HG02870 (cell line): ENCODE measurements around the gene MS4A3.
"Not testable (repeated sequence)": the region's sequence is repeated elsewhere in the genome, so short reads cannot be mapped to it uniquely, and the experiment has no call there.

Source experiments
- ATAC-seq: cut with Tn5 transposase; IDR thresholded peaks from one replicate; pipeline ENCODE4 v1.9.1; 2021; ENCODE audit warnings: mild to moderate bottlenecking, moderate library complexity; ENCODE audit not compliant: unreplicated experiment

MS4A3 gene, protein sequence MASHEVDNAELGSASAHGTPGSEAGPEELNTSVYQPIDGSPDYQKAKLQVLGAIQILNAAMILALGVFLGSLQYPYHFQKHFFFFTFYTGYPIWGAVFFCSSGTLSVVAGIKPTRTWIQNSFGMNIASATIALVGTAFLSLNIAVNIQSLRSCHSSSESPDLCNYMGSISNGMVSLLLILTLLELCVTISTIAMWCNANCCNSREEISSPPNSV

DNA sequence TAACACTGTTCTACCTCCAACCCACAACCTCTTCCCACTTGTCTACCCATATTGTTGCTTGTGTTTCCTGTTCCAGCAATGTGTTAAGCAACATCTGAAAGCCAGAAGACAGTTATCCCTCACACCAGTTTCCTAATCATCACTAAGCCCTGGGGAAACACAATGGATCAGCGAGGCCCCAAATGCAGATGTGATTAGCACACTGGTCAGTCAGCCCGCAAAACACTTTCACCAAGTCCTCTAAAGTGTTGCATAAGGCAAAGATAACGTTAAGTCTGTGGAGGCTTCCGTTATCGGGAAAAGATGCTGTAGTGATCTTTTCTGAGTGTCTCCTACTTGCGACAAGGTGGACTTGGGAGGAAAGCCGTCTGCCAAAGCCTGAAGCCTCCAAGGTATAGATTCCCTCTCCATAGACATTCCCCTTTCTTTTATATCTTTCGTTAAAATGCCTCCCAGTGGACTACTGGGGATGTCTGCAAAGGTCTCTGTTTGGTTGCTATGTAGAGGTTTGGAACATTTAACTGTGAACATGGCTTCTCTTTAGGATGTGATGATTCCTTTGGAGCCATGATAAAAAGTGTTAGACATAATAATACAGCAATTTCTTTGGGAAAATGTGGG lies at the start of gene MS4A3:
MS4A3 (plus strand) TSS at position 317 of the 621 bp plus-strand sequence. CDS start 4,496 bp downstream, outside the sequence.
- ATAC-seq = no peak

DNA sequence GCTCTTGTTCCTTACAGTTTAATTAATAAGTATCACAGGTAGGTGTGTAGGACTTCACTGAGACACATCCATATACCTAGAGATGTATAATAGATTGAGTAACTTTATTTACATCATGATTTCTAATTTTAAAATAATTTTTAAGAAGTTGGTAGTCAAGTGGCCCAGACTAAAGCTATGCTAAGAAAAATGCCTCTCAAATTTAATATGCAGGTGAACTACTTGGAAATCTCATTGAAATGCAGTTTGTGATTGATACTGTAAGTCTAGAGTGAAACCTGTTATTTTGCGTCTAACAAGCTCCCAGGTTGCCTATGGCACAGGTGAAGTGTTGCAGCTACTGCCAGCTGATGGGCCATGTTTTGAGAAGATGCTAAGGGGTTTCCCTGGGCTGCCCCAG lies 39.6 kb upstream of the MS4A3 start, which contains the start of gene OOSP4B:
OOSP4B (plus strand) TSS at position 301 of the 400 bp plus-strand sequence.
- no peak for ATAC-seq

DNA sequence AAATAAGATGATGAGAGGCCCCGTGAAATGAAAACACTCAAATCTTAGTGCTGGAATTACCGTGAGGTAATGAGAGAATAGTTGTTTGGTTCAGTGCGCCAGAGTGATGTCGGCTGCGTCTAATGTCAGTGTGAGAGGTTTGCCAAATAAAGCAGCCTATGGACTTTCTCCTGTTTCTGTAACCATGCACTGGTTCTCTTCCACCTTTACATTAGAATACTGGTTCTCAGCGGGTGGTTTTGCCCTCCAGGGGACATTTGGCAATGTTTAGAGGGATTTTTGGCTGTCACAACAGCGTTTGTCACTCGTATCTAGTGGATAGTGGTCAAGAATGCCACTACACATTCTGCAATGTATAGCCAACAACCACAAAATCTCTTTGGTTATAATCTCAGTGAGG lies 38.4 kb upstream of the MS4A3 start:
- ATAC-seq = no peak

DNA sequence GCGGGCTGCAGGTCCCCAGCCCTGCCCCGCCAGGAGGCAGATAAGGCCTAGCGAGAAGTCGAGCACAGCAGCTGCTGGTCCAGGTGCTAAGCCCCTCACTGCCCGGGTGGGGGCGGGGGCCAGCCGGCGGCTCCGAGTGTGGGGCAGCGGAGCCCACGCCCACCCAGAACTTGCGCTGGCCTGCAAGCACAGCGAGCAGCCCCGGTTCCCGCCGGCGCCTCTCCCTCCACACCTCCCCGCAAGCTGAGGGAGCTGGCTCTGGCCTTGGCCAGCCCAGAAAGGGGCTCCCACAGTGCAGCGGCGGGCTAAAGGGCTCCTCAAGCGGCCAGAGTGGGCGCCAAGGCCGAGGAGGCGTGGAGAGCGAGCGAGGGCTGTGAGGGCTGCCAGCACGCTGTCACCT lies 36.1 kb upstream of the MS4A3 start:
- ATAC-seq = not testable (repeated sequence)

DNA sequence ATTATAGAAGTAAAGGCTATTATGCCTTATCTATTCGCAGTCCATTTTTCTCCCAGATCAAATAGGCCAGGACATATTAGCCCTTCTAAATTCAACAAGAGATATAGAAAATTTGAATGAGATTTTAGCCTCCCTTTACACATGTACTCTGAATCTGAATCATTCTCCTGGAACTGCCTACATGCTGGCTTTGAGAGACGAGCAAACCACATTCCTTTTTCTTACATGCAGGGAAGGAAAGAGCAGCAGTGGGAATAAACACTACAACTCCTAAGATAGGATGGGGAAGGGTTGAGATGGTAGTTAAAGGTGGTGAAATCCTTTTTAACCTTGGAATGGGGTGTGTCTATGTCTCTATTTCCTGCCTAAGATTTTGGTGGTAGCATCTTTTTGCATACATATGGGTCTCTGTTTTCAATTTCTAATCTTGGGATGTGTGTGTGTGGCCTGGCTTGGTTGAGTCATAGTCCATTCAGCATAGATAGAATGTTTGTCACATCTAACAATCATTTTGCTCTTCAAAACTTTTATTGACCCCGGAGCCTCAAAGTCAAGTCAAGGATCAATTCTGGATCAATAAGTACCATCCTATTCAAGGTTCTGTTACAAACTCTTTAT lies 27.3 kb upstream of the MS4A3 start:
- no peak for ATAC-seq

DNA sequence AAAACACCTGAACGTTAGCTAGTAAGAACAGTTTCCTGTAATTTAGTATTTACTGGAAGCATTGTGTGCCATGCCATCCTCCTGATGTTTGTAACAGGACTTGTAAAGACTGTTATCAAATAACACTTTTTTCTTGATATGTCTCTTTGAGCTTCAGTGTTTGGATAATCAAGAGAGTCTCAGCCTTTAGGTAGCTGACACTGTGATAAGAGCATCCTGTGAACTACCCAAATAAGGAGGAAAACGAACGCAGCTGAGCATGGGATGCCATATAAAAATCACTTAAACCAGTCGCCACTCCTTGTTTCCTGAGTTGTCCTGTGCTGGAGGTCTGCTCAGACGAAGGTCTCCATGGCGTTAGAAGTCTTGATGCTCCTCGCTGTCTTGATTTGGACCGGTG lies 16.4 kb upstream of the MS4A3 start, which contains the start of gene OOSP2:
OOSP2 (plus strand) TSS at position 301 of the 400 bp plus-strand sequence; CDS start at position 352, 51 bp downstream.
- no peak for ATAC-seq

DNA sequence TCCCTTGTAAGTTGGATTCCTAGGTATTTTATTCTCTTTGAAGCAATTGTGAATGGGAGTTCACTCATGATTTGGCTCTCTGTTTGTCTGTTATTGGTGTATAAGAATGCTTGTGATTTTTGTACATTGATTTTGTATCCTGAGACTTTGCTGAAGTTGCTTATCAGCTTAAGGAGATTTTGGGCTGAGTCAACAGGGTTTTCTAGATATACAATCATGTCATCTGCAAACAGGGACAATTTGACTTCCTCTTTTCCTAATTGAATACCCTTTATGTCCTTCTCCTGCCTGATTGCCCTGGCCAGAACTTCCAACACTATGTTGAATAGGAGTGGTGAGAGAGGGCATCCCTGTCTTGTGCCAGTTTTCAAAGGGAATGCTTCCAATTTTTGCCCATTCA lies 6.0 kb upstream of the MS4A3 start:
- not testable (repeated sequence) for ATAC-seq

DNA sequence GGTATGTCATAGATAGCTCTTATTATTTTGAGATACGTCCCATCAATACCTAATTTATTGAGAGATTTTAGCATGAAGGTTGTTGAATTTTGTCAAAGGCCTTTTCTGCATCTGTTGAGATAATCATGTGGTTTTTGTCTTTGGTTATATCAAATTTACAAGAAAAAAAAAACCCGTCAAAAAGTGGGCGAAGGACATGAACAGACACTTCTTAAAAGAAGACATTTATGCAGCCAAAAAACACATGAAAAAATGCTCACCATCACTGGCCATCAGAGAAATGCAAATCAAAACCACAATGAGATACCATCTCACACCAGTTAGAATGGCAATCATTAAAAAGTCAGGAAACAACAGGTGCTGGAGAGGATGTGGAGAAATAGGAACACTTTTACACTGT lies 5.6 kb upstream of the MS4A3 start:
- not testable (repeated sequence) for ATAC-seq

DNA sequence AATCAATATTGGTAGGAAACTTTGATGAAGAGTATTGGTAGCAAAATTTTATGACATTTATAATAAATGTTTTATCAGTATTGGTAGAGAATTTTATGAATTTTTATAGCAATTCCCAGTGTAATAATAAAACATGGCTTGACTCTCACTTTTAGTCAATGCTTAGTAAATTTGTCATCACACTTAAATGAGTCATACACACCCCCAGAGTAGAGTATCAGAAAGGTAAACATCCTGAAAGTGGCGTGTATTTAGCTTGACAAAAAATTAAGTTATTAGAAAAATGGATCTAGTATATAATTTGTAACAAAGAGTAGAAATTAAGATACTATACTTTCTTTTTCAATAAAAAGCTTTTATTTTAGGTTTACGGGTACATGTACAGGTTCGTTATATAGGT lies 2.6 kb downstream of the MS4A3 start:
- ATAC-seq = no peak

DNA sequence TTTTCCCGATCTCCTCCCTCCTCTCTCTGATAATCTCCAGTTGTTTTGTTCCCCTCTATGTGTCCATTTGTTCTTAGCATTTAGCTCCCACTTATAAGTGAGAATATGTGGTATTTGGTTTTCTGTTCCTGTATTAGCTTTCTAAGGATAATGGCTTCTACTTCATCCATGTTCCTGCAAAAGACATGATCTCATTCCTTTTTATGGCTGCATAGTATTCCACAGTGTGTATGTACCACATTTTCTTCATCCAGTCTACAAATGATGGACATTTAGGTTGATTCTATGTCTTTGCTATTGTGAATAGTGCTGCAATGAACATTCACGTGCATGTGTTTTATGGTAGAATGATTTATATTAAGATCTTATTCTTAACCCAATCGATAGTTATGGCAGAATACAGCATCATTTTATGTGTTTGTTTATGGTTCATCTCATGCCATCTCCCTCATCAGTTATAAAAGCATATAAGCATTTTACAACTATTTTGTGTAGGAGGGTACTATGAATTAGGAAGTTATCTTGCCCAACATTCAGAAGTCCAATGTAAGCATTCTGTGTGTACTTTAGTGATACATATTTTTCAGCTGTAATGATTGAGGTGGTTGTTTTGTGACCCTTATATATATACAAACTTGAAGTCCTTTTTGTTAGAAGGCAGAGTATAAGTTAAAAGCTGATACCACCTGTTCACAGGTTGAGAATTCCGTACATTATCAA lies 3.2 kb downstream of the MS4A3 start:
- no peak for ATAC-seq

DNA sequence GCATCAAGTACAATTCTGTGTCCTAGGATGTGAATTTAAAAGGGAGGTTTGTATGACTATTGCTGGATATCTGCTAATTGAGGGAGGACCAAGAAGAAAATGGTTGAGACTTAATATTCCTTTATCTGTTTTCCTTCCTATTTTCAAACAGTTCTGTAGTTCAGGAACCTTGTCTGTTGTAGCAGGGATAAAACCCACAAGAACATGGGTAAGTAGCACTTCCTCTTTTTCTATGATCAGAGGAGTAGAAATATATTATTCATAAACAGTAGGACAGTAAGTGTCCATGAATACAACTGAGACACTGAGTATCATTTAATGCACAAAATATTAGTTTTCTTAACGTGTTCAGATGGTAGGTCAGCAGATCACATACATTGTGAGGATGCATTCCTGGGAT lies 7.6 kb downstream of the MS4A3 start:
- no peak for ATAC-seq

DNA sequence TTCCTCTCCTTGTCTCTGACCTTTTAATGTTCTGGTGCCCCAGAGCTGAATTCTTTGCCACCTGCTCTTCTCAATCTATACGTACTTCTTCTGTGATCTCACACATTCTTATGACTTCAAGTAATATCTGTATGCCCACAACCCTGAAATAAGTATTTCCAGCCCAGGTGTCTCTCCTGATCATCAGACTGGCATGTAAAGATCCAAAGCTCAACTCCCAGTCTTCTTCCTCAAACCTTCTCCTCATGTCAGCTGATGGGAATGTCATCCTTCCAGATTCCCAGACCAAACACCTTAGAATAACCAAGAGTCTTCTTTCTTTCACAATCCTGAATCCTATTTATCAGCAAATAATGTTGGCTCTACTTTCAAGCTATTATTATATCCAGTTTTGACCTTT lies 9.3 kb downstream of the MS4A3 start:
- no peak for ATAC-seq

DNA sequence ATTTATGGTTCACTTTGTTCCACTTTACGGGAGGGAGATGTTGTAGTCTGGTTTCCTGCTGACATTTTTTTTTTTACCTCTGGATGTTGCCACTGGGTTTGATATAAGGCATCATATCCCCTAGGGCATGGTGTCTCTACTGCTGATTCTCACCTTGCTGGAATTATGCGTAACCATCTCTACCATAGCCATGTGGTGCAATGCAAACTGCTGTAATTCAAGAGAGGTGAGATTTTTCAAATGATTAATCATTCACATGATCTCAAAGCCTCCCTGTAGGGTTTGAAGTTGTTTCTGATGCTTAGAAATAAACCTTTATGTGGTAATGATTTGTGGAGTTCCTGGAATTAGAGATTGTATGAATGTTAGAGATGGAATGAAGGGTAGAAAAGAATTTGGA lies 13.0 kb downstream of the MS4A3 start:
- ATAC-seq = no peak

DNA sequence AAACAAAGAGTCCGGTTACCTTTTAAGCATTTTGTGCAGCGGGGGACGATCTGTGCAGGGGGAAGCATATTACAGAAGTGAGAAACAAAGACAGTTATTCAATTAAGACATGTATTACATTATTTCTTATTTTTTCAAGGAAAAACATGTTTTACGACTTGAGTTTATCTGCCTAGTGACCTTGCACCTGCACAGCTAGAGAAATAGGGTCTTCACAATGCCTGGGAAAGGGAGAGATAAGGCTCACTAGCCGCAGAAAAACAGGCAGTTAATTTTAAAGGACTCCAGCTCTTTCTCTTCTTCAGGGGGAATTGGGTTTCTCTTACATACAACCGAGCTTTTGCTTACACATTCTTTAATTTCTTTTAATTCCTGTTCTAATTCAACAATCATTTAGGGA lies 15.2 kb downstream of the MS4A3 start:
- ATAC-seq = not testable (repeated sequence)

DNA sequence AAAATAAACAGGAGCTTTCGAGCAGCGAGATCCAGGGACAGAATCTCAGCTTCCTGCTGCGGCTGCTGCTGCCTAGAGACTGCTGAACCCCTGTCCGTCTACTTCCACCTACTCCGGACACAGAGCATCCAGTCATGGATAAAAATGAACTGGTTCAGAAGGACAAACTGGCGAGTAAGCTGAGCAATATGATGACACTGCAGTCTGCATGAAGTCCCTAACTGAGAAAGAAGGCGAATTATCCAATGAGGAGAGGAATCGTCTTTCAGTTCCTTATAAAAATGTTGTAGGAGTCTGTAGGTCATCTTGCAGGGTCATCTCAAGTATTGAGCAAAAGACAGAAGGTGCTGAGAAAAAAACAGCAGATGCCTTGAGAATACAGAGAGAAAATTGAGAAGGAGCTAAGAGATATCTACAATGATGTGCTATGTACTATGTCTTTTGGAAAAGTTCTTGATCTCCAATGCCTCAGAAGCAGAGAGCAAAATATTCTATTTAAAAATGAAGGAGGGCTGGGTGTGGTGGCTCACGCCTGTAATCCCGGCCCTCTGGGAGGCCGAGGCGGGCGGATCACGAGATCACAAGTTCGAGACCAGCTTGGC lies 20.9 kb downstream of the MS4A3 start:
- no peak for ATAC-seq

DNA sequence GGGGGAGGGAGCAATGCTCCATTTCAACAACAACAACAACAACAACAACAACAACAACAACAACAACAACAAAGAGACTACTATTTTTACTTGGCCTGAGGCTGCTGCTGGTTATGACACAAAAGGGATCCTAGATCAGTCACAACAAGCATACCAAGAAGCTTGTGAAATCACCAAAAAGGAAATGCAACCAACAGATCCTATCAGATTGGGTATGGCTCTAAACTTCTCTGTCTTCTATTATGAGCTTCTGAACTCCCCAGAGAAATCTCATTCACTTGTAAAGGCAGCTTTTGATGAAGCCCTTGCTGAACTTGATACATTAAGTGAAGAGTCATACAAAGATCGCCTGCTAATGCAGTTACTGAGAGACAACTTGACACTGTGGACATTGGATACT lies 21.5 kb downstream of the MS4A3 start:
- ATAC-seq = no peak

DNA sequence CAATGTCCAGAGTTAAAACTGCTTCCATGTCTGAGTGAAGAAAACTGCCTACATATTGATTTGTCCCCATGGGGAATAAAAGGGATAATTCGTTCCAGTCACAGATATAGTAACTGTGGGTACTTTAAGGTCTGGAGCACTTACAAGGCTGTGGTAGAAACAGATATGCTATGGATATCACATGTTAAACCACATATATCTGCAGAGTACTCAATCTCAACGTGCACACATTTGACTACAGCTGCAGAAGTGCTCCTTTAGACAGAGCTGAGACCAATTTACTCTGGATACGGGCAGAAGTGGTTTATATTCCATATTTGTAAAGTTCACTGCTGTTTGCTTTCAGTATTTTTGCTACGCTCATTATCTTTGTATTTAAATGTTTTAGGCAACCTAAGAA lies 22.3 kb downstream of the MS4A3 start:
- no peak for ATAC-seq

DNA sequence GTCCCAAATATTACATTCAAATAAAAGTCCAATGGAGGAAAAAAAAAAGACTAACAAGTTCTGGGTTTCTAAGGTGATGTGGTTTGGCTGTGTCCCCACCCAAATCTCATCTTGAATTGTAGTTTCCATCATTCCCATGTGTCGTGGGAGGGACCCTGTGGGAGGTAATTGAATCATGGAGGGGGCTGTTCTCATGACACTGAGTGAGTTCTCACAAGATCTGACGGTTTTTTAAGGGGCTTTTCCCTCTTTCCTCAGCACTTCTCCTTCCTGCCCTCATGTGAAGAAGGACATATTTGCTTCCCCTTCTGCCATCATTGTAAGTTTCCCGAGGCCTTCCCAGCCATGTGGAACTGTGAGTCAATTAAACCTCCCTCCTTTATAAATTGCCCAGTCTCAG lies 24.1 kb downstream of the MS4A3 start:
- no peak for ATAC-seq

DNA sequence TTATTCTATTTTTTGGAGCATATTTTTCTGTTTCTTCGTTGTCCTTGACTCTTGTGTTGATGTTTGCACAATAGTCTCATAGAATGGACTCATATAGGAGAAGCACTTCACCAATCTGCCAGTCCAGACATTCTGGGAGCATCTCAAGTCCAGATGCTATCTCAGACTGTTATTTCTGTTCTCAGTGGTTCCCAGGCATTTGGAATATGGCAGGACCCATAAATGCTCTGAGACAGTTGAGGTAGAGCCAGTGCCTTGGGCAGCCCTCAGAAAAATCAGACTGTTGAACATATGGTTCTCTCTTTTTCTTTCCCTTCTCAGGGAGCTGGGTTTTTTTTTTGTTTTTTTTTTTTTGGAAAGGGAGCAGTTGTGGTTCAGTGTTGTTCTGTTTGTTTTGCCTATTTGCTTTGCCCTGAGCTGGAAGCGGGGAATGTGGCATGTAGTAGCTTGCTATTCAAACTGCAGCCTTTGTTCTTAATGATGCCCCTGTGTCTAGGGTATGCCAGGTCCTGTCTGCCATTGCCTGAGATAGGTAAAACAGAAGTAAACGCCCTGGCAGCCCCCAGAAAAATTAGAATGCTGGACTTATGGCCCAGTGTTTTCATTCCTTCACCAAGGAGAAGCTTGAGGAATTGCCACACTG lies 28.3 kb downstream of the MS4A3 start:
- no peak for ATAC-seq

DNA sequence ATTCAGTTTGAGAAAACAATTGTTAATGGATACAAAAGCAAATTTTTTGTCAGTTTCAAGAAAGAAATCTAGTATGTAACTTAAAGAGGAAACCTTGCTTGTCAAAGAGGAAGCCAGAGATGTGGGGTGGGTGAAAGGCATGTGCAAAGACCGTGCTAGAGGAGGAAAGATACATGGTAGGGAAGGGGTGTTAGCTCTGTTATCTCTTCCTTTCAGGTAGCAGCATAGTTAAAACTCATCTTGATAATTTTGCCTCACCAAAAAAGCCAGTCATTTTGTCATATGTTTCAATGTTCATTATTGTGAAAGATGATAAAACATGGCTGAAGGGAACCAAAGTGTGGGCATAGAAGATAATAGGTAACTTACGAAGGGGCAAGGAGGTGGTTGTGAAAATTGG lies 29.4 kb downstream of the MS4A3 start:
- no peak for ATAC-seq

DNA sequence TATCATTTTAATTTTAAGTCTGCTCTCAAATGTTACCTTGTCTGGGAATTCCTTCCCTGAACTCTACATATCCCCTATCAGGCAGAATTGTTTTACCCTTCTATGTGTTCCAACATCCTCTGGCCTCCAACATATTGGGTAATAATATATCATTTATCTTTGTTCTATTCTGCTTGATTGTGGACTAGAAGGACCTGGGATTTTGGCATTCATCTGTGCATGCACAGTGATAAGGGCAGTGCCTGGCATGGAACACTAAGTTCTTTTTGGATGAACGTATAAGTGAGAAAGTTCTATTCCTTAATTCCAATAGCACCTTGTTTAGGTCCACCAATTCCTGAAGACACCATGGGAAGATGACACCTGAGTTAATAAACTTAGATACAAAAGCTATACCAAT lies 30.8 kb downstream of the MS4A3 start:
- ATAC-seq = no peak
